LNCaP clone FGC (cell line): ENCODE measurements around the gene ROPN1B.

Experiments
- DNase-seq: peaks from one replicate; pipeline ENCODE4 v3.0.0-alpha.2; 2011; ENCODE audit warnings: low read depth
- H3K4me3 ChIP-seq: 2 replicates; pipeline ENCODE4 v1.5.1; 2011; ENCODE audit warnings: mild to moderate bottlenecking, low read depth, low read length, control low read depth
- TF ChIP-seq, protein P1 (sequence below): IDR thresholded peaks from 2 replicates; pipeline ENCODE4 v1.5.1; 2012; ENCODE audit warnings: mild to moderate bottlenecking; ENCODE audit not compliant: control insufficient read depth, insufficient read depth; ENCODE audit errors: extremely low read depth

Gene ROPN1B

DNA sequence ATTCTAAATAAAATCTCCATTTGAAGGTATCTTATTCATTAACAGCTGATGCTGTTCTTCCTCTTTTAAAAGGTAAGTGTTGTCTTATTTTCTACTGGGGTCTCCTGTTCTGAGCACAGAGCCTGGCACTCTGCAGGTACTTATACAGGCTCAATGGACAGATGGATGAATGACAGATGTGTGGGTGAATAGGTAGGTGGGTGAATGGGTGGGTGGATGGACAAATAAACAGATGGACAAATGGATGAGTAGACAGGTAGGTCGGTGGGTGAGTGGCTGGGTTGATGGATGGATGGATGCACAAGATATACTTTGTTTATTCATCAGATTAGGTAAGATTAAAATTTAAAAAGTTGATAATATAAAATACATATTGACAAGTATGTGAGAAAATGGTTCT is 61.5 kb downstream of the ROPN1B start:
- TF ChIP-seq, protein P1, sequence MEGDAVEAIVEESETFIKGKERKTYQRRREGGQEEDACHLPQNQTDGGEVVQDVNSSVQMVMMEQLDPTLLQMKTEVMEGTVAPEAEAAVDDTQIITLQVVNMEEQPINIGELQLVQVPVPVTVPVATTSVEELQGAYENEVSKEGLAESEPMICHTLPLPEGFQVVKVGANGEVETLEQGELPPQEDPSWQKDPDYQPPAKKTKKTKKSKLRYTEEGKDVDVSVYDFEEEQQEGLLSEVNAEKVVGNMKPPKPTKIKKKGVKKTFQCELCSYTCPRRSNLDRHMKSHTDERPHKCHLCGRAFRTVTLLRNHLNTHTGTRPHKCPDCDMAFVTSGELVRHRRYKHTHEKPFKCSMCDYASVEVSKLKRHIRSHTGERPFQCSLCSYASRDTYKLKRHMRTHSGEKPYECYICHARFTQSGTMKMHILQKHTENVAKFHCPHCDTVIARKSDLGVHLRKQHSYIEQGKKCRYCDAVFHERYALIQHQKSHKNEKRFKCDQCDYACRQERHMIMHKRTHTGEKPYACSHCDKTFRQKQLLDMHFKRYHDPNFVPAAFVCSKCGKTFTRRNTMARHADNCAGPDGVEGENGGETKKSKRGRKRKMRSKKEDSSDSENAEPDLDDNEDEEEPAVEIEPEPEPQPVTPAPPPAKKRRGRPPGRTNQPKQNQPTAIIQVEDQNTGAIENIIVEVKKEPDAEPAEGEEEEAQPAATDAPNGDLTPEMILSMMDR, result no peak
- DNase-seq, result no peak

GRCh38 chr3:126031981-126032471 is 63.0 kb downstream of the ROPN1B start:
- no peak overlapping the region for H3K4me3 ChIP-seq
- DNase-seq, result no peak
- TF ChIP-seq, protein P1, result no peak

More for the DNA sequence above, 61.5 kb downstream of the ROPN1B start:
- H3K4me3 ChIP-seq, result no peak overlapping the region
